ENCODE data around the gene LITAF. TPM values are rescaled to one million over a fixed set of nuclear protein-coding genes. Genes with fewer than 3 reads are reported as not detected.

The LITAF gene
- total RNA-seq, 1 experiment from 2014 or later, result 73.0 TPM

DNA sequence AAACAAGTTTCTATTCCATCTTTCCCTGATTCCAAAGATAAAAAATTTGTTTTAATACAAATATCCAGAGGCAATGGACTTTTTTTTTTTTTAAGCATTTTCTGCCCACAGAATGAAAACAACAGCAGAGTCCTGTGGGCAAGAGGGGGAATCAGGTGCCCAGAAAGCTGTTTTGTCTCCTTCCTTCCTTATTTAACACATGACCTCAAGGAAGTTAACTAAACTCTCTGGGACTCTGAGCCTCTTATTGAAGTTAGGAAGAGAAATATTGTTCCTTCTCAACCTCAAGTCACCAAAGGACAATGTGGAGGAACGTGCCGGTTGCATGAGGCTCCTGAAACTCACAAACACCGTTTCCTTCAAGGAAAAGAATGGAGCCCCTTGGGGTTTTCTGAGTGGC lies 34.9 kb downstream of the LITAF start (continued):
- TF ChIP-seq NFATC4 (CRISPR knock-in tag; IDR thresholded peaks at IDR 0.05) (no peak), FOXP1 (CRISPR knock-in tag; IDR thresholded peaks at IDR 0.05; ENCODE audit: borderline replicate concordance) (no peak), NFYB (CRISPR knock-in tag; conservative IDR thresholded peaks at IDR 0.05; ENCODE audit: low read depth) (no peak), ZNF416 (CRISPR knock-in tag; IDR thresholded peaks at IDR 0.05) (no peak)
- TF ChIP-seq, protein P1, sequence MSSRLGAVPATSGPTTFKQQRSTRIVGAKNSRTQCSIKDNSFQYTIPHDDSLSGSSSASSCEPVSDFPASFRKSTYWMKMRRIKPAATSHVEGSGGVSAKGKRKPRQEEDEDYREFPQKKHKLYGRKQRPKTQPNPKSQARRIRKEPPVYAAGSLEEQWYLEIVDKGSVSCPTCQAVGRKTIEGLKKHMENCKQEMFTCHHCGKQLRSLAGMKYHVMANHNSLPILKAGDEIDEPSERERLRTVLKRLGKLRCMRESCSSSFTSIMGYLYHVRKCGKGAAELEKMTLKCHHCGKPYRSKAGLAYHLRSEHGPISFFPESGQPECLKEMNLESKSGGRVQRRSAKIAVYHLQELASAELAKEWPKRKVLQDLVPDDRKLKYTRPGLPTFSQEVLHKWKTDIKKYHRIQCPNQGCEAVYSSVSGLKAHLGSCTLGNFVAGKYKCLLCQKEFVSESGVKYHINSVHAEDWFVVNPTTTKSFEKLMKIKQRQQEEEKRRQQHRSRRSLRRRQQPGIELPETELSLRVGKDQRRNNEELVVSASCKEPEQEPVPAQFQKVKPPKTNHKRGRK (CRISPR knock-in tag; IDR thresholded peaks at IDR 0.05; ENCODE audit: borderline replicate concordance), result no peak
- TF ChIP-seq, protein P2, sequence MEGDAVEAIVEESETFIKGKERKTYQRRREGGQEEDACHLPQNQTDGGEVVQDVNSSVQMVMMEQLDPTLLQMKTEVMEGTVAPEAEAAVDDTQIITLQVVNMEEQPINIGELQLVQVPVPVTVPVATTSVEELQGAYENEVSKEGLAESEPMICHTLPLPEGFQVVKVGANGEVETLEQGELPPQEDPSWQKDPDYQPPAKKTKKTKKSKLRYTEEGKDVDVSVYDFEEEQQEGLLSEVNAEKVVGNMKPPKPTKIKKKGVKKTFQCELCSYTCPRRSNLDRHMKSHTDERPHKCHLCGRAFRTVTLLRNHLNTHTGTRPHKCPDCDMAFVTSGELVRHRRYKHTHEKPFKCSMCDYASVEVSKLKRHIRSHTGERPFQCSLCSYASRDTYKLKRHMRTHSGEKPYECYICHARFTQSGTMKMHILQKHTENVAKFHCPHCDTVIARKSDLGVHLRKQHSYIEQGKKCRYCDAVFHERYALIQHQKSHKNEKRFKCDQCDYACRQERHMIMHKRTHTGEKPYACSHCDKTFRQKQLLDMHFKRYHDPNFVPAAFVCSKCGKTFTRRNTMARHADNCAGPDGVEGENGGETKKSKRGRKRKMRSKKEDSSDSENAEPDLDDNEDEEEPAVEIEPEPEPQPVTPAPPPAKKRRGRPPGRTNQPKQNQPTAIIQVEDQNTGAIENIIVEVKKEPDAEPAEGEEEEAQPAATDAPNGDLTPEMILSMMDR (IDR thresholded peaks at IDR 0.05), result no peak
- TF ChIP-seq, protein P3, sequence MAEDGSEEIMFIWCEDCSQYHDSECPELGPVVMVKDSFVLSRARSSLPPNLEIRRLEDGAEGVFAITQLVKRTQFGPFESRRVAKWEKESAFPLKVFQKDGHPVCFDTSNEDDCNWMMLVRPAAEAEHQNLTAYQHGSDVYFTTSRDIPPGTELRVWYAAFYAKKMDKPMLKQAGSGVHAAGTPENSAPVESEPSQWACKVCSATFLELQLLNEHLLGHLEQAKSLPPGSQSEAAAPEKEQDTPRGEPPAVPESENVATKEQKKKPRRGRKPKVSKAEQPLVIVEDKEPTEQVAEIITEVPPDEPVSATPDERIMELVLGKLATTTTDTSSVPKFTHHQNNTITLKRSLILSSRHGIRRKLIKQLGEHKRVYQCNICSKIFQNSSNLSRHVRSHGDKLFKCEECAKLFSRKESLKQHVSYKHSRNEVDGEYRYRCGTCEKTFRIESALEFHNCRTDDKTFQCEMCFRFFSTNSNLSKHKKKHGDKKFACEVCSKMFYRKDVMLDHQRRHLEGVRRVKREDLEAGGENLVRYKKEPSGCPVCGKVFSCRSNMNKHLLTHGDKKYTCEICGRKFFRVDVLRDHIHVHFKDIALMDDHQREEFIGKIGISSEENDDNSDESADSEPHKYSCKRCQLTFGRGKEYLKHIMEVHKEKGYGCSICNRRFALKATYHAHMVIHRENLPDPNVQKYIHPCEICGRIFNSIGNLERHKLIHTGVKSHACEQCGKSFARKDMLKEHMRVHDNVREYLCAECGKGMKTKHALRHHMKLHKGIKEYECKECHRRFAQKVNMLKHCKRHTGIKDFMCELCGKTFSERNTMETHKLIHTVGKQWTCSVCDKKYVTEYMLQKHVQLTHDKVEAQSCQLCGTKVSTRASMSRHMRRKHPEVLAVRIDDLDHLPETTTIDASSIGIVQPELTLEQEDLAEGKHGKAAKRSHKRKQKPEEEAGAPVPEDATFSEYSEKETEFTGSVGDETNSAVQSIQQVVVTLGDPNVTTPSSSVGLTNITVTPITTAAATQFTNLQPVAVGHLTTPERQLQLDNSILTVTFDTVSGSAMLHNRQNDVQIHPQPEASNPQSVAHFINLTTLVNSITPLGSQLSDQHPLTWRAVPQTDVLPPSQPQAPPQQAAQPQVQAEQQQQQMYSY (CRISPR knock-in tag; IDR thresholded peaks at IDR 0.05), result no peak
- TF ChIP-seq, protein P4, sequence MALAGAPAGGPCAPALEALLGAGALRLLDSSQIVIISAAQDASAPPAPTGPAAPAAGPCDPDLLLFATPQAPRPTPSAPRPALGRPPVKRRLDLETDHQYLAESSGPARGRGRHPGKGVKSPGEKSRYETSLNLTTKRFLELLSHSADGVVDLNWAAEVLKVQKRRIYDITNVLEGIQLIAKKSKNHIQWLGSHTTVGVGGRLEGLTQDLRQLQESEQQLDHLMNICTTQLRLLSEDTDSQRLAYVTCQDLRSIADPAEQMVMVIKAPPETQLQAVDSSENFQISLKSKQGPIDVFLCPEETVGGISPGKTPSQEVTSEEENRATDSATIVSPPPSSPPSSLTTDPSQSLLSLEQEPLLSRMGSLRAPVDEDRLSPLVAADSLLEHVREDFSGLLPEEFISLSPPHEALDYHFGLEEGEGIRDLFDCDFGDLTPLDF (CRISPR knock-in tag; IDR thresholded peaks at IDR 0.05), result no peak

DNA sequence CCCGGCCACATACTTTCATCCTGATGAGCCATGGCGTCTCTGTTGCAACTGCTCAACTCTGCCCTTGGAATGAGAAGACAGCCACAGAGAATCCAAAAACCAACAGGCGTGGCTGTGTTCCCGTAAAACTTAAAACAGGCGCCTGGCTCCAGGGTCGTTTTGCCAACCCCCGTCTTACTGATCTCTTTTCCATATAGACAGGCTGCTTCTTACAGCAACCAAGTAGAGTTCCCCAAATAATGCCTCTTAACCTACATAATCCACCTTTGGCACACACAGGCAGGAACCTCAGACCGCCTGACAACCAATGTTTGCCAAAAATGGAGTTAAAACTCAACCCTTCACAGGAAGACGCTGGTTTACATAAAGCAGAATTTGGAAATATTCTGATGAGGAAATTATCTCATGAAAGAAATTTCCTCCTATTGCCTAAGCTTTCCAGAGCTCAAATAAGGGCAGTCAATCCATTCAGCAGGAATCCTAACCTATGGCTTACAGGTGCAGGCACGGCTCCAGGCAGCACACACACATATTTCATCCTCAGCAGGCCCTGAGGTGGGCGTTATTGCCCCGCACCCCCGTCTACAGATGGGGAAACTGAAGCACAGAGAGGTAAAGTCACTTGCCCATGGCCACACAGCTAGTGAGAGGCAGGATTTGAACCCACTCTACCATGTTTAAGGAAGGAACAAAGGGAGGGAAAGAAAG lies 35.8 kb downstream of the LITAF start:
- DNase-seq (ENCODE audit: low spot score), result no peak
- Mint-ChIP-seq H3K27me3 (ENCODE audit: low read depth) (no peaks in the 10 kb centered on the region), H3K4me1 (no peaks in the 10 kb centered on the region), H3K27ac (no peak overlapping the region; the same call in 1 of the 2 replicates), H3K9me3 (peaks cover 11% of the 10 kb centered on the region), H3K4me3 (no peak overlapping the region), H3K36me3 (peaks cover 46% of the 10 kb centered on the region)
- ATAC-seq, result no peak
- CTCF ChIA-PET, result no interaction called here
- POLR2A ChIA-PET, result no interaction called here
- TF ChIP-seq, protein P5, sequence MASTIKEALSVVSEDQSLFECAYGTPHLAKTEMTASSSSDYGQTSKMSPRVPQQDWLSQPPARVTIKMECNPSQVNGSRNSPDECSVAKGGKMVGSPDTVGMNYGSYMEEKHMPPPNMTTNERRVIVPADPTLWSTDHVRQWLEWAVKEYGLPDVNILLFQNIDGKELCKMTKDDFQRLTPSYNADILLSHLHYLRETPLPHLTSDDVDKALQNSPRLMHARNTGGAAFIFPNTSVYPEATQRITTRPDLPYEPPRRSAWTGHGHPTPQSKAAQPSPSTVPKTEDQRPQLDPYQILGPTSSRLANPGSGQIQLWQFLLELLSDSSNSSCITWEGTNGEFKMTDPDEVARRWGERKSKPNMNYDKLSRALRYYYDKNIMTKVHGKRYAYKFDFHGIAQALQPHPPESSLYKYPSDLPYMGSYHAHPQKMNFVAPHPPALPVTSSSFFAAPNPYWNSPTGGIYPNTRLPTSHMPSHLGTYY (CRISPR knock-in tag; IDR thresholded peaks at IDR 0.05), result no peak
- TF ChIP-seq, protein P6, sequence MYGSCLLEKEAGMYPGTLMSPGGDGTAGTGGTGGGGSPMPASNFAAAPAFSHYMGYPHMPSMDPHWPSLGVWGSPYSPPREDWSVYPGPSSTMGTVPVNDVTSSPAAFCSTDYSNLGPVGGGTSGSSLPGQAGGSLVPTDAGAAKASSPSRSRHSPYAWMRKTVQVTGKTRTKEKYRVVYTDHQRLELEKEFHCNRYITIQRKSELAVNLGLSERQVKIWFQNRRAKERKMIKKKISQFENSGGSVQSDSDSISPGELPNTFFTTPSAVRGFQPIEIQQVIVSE (CRISPR knock-in tag; IDR thresholded peaks at IDR 0.05; ENCODE audit: borderline replicate concordance), result no peak
- TF ChIP-seq NR1H2 (CRISPR knock-in tag; IDR thresholded peaks at IDR 0.05) (no peak), SP1 (CRISPR knock-in tag; conservative IDR thresholded peaks at IDR 0.05) (no peak), CBFB (CRISPR knock-in tag; IDR thresholded peaks at IDR 0.05; ENCODE audit: low read depth) (no peak), RORB (CRISPR knock-in tag; IDR thresholded peaks at IDR 0.05) (no peak)
- TF ChIP-seq, protein P7, sequence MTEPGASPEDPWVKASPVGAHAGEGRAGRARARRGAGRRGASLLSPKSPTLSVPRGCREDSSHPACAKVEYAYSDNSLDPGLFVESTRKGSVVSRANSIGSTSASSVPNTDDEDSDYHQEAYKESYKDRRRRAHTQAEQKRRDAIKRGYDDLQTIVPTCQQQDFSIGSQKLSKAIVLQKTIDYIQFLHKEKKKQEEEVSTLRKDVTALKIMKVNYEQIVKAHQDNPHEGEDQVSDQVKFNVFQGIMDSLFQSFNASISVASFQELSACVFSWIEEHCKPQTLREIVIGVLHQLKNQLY (CRISPR knock-in tag; IDR thresholded peaks at IDR 0.05), result no peak
- TF ChIP-seq, protein P8, sequence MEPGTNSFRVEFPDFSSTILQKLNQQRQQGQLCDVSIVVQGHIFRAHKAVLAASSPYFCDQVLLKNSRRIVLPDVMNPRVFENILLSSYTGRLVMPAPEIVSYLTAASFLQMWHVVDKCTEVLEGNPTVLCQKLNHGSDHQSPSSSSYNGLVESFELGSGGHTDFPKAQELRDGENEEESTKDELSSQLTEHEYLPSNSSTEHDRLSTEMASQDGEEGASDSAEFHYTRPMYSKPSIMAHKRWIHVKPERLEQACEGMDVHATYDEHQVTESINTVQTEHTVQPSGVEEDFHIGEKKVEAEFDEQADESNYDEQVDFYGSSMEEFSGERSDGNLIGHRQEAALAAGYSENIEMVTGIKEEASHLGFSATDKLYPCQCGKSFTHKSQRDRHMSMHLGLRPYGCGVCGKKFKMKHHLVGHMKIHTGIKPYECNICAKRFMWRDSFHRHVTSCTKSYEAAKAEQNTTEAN (CRISPR knock-in tag; IDR thresholded peaks at IDR 0.05), result no peak
- TF ChIP-seq, protein P9, sequence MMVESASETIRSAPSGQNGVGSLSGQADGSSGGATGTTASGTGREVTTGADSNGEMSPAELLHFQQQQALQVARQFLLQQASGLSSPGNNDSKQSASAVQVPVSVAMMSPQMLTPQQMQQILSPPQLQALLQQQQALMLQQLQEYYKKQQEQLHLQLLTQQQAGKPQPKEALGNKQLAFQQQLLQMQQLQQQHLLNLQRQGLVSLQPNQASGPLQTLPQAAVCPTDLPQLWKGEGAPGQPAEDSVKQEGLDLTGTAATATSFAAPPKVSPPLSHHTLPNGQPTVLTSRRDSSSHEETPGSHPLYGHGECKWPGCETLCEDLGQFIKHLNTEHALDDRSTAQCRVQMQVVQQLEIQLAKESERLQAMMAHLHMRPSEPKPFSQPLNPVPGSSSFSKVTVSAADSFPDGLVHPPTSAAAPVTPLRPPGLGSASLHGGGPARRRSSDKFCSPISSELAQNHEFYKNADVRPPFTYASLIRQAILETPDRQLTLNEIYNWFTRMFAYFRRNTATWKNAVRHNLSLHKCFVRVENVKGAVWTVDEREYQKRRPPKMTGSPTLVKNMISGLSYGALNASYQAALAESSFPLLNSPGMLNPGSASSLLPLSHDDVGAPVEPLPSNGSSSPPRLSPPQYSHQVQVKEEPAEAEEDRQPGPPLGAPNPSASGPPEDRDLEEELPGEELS (CRISPR knock-in tag; IDR thresholded peaks at IDR 0.05), result no peak
